DLD1 (cell line): ENCODE results near the gene PFN2.
"Not testable (repeated sequence)": the region's sequence is repeated elsewhere in the genome, so short reads cannot be mapped to it uniquely, and the experiment has no call there.

Experiments used
- in situ Hi-C: cut with HindIII; loops from 2 replicates; pipeline ENCODE4 v1.10.0; 2017; ENCODE audit warnings: low sequenced_read_pairs

Gene PFN2

GRCh38 chr3:149969110-149969939 is 1.4 kb downstream of the PFN2 start:
- in situ Hi-C loops = no loop called here

DNA sequence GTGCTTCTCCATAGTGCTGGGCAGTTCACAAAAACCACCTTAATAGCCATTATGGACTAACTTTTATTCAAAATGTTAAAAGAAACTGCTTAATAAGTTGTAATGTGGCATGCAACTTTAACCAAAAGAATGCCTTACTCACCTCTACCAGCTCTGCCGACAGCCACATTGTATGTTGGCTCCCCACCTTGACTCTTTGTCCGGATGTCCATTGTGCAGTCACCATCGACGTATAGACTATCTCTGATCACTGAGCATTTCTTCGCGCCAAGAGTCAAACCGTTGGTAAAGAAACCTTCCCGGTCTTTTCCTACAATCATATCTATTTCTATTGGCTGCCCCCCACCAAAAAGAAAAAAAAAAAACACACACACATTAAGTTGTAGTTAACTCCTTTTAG is 2.5 kb downstream of the PFN2 start:
- in situ Hi-C loops = no loop called here

- in situ Hi-C loops = no loop called here
These were observed 3.5 kb downstream of the PFN2 start for GRCh38 chr3:149967086-149967685.

DNA sequence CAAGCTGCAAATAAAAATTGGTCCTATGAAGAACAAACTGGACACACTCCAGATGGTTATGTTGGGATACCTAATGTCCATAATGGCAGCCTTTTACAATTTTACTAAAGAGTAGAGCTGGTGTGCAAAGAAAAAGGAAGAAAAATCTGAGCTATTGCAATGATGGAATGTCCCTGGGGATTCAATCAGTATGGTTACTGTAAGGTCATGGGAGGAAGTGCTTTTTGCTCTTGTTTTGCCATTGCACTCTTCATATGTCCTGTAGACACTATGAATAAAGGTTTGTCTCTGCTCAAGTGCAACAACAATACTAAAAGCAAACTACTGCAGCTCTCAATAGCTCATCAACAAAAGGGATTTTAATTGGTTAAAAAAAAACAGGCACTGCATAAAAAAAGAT is 5.4 kb downstream of the PFN2 start:
- in situ Hi-C loops = no loop called here

- in situ Hi-C loops = no loop called here
These were observed 6.4 kb downstream of the PFN2 start for GRCh38 chr3:149964291-149964690.

GRCh38 chr3:149963485-149963884 is 7.2 kb downstream of the PFN2 start:
- in situ Hi-C loops = no loop called here

DNA sequence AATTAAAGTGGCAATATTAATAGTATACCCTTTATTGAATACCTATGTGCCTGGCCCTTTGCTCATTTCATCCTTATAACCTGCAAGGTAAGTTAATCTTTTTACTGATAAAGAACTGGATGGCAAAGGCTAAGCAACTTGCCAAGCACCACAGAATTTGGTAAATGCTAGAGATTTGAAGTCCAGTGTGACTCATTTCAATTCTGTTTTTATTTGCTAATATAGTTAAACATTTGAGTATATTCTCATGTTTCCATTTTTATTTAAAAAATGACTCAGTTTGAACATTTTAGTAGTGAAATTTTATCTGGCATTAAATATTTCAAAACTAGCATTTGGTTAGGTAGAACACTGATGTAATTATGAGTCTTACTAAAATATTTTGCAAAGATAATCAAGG is 11.3 kb downstream of the PFN2 start:
- in situ Hi-C loops = no loop called here

DNA sequence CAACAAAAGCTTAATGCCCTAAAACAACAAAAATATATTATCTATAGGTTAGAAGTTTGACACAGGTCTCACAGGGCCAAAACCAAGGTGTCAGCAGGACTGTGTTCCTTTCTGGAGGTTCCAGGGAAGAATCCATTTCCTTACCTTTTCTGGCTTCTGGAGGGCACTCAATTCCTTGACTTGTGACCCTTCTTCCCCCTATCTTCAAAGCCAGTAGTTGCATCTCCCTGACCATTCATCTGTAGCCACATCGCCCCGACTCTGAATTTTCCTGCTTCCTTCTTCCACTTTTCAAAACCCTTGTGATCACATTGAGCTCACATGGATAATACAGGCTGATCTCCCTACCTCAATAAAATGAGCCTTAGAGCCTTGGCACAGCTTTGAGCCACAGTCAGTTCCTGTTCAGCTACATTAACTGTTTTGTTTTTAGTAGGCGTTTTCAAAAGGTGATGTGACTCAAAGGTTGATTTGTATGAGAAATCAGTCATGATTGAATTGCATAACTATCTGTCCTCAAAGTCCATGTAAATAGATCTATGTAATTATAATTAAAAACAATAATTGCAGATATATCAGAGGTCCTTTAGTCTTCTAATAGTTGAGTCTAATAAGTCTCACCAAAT is 12.4 kb downstream of the PFN2 start:
- in situ Hi-C loops = no loop called here

GRCh38 chr3:149957361-149958125 is 13.2 kb downstream of the PFN2 start:
- in situ Hi-C loops = no loop called here

DNA sequence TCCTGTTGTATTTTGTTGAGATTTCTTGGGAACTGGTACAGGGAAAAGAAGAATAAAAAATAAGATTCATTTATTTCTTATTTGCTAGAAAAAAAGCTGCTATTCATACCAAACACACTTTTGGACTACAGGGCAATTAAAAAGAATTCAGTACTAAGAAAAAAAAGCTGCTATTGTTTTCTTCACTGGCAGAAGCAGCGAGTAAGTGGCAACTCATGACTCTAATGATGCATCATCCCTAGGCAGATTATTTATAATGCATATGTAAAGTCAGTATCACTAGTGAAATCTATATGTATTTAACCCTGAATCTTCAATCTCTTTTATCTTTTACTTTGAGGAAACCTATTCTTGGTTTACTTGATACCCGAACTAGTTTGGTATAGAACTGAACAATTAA is 15.2 kb downstream of the PFN2 start:
- in situ Hi-C loops = no loop called here

DNA sequence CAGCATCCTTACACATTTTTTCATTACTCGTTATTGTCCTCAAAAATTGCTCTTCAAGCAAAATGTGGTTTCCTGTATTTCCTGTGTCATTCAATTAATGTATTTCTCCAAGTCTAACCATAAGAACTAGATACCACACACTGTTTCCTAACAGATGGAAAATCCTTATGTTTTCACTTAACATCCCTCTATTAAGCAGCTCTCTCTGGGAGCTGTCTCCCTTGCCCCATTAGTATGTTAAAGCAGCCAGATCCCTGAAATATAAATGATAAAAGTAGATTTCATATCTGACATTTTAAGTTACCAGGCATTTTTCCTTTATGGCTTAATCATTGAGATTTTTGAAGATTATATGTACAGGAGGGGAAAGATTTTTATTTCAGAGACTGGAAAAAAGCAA is 15.9 kb downstream of the PFN2 start:
- in situ Hi-C loops = no loop called here

GRCh38 chr3:149949181-149949580 is 21.5 kb downstream of the PFN2 start:
- in situ Hi-C loops = no loop called here

- in situ Hi-C loops = no loop called here
These were observed 23.5 kb downstream of the PFN2 start for GRCh38 chr3:149947231-149947630.

DNA sequence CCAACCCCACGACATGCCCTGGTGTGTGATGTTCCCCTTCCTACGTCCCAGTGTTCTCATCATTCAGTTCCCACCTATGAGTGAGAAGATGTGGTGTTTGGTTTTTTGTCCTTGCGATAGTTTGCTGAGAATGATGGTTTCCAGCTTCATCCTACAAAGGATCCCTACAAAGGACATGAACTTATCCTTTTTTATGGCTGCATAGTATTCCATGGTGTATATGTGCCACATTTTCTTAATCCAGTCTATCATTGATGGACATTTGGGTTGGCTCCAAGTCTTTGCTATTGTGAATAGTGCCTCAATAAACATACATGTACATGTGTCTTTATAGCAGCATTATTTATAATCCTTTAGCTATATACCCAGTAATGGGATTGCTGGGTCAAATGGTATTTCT is 26.7 kb downstream of the PFN2 start:
- in situ Hi-C loops = not testable (repeated sequence)

- in situ Hi-C loops = no loop called here
These were observed 28.3 kb downstream of the PFN2 start for GRCh38 chr3:149942409-149942808.

GRCh38 chr3:149941946-149942345 is 28.7 kb downstream of the PFN2 start:
- in situ Hi-C loops = no loop called here

DNA sequence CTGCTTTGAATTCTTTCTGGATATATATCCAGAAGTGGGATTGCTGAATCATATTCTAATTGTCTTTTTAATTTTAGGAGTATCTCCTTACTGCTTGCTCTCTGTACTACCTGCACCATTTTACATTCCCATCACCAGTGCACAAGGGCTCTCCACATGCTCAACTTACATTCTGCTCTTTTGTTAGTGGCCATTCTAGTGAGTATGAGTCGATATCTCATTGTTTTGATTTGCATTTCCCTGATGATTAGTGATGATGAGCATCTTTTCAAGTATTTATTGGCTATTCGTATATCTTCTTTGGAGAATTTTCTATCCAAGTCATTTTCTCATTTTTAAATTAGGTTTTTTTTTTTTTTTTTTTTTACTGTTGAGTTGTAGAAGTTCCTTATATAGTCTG is 29.5 kb downstream of the PFN2 start:
- in situ Hi-C loops = no loop called here

DNA sequence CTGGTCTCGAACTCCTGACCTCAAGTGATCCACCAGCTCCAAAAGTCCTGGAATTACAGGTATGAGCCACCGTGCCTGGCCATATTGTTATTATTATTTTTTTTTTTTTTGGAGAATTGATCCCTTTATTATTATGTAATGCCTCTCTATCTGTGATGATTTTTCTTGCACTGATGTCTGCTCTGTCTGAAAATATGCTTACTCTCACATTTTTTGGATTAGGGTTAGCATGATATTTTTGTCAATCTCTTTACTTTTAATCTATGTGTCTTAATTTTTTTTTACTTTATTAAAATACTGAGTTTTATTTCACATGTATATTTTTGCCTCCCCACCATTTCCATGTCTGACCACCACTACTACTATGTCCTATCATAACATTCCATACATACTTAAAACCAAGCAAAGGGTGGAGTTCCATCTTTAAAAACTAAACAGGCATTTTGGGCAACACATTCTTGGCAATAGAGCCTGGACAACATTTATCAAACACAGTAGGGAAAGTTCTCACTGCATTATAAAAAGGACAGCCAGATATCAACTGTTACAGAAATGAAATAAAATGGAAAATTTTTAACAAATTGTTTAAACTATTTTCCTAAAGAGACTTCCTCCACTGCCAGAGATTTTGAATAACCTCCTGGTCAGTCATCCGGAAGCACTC is 32.2 kb downstream of the PFN2 start:
- in situ Hi-C loops = not testable (repeated sequence)

- in situ Hi-C loops = no loop called here
These were observed 33.9 kb downstream of the PFN2 start for GRCh38 chr3:149936812-149937230.

DNA sequence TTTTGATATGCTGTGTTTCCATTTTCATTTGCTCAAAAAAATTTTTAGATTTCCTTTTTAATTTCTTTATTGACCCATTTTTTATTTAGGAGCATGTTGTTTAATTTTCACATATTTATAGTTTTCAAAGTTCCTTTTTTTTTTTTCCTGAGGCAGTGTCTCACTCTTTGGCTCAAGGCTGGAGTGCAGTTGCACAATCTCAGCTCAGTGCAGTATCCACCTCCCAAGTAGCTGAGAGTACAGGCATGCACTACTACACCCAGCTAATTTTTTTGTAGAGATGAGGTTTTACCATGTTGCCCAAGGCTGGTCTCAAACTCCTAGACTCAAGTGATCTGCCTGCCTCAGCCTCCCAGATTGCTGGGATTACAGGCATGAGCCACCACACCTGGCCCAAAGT is 36.2 kb downstream of the PFN2 start:
- in situ Hi-C loops = no loop called here

DNA sequence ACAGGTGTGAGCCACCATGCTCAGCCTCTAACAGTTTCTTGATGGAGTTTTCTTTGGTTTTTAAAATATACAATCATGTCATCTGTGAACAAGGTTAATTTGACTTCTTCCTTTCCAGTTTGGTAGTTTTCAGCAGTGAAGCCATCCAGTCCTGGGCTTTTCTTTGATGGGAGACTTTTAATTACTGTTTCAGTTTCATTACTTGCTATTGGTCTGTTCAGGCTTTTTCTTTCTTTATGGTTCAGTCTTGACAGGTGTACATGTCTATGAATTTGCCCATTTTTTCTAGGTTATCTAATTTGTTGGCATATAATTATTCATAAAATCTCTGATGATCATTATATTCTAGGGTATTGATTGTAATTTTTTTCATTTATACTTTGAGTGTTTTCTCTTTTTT is 36.8 kb downstream of the PFN2 start:
- in situ Hi-C loops = no loop called here
